ENCODE results near the gene FAM43A. TPM values are rescaled to one million over a fixed set of nuclear protein-coding genes. Genes with fewer than 3 reads are reported as not detected.

The FAM43A gene
- total and polyA plus RNA-seq, 10 of the 15 experiments (the other 5 are each of a cell fraction or from before 2014, with no cell fraction given), result 0.27 to 5.0 (median 1.1) TPM

DNA sequence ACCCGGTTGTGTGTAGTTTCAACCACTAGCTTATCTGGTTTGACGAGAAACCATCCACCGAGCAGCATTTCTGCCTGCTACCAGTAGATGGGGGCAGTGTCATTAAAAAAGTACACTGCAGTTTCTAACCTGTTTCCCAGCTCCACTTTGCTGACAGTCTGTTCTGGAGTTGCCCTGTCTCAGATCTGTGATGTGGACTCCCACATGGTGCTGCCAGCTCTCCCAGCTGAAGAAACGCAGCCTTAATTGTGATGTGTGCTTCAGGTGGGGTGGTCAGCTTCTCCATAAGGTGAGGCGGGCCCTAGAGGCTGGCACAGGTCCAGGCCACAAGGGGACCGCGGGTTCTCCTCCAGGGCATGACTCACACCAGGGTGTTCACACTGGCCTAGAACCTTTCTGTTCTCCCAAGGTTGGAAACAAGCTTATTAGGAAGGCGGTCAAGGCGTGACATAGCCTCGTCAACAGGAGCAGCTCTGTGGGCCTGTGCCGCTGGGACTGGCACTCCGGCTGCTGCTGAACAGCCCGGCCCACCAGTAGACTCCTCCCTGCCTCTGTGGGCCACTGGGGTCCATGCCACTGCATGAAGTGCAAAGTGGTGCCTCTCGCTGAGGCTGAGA lies 2.9 kb upstream of the FAM43A start (continued):
- TF ChIP-seq USF1 (IDR thresholded peaks at IDR 0.05; ENCODE audit: borderline replicate concordance, extremely low read length, insufficient read depth, low read depth, low read length), result no peak
- TF ChIP-seq YY1 (IDR thresholded peaks at IDR 0.05; ENCODE audit: low read depth, low read length), result peak; percentile 76
- no peak for TF ChIP-seq NFYA (IDR thresholded peaks at IDR 0.05; ENCODE audit: borderline replicate concordance, low read depth, low read length)
- 0 out of 2 replicates have a peak, but pooled peaks have one; percentile 22 for TF ChIP-seq DPF2 (IDR thresholded peaks at IDR 0.05)
- no peak for TF ChIP-seq IRF3 (IDR thresholded peaks at IDR 0.05)
- peak; percentile 76; the same call in 1 of the 2 replicates for TF ChIP-seq NBN (IDR thresholded peaks at IDR 0.05)
- no peak for TF ChIP-seq SPI1 (IDR thresholded peaks at IDR 0.05; ENCODE audit: borderline replicate concordance, insufficient read depth, low read depth, low read length)
- TF ChIP-seq, protein P1, sequence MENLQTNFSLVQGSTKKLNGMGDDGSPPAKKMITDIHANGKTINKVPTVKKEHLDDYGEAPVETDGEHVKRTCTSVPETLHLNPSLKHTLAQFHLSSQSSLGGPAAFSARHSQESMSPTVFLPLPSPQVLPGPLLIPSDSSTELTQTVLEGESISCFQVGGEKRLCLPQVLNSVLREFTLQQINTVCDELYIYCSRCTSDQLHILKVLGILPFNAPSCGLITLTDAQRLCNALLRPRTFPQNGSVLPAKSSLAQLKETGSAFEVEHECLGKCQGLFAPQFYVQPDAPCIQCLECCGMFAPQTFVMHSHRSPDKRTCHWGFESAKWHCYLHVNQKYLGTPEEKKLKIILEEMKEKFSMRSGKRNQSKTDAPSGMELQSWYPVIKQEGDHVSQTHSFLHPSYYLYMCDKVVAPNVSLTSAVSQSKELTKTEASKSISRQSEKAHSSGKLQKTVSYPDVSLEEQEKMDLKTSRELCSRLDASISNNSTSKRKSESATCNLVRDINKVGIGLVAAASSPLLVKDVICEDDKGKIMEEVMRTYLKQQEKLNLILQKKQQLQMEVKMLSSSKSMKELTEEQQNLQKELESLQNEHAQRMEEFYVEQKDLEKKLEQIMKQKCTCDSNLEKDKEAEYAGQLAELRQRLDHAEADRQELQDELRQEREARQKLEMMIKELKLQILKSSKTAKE (IDR thresholded peaks at IDR 0.05; ENCODE audit: low read depth, poor library complexity, severe bottlenecking), result peak; percentile 44
- TF ChIP-seq, protein P2, sequence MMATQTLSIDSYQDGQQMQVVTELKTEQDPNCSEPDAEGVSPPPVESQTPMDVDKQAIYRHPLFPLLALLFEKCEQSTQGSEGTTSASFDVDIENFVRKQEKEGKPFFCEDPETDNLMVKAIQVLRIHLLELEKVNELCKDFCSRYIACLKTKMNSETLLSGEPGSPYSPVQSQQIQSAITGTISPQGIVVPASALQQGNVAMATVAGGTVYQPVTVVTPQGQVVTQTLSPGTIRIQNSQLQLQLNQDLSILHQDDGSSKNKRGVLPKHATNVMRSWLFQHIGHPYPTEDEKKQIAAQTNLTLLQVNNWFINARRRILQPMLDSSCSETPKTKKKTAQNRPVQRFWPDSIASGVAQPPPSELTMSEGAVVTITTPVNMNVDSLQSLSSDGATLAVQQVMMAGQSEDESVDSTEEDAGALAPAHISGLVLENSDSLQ (IDR thresholded peaks at IDR 0.05), result no peak
- TF ChIP-seq TBL1XR1 (IDR thresholded peaks at IDR 0.05; ENCODE audit: low read depth, low read length), result no peak
- TF ChIP-seq IKZF1 (conservative IDR thresholded peaks at IDR 0.05), result peak; percentile 32
- TF ChIP-seq RB1 (IDR thresholded peaks at IDR 0.05; ENCODE audit: borderline replicate concordance), result peak; percentile 57; the same call in 1 of the 2 replicates
- TF ChIP-seq, protein P3, sequence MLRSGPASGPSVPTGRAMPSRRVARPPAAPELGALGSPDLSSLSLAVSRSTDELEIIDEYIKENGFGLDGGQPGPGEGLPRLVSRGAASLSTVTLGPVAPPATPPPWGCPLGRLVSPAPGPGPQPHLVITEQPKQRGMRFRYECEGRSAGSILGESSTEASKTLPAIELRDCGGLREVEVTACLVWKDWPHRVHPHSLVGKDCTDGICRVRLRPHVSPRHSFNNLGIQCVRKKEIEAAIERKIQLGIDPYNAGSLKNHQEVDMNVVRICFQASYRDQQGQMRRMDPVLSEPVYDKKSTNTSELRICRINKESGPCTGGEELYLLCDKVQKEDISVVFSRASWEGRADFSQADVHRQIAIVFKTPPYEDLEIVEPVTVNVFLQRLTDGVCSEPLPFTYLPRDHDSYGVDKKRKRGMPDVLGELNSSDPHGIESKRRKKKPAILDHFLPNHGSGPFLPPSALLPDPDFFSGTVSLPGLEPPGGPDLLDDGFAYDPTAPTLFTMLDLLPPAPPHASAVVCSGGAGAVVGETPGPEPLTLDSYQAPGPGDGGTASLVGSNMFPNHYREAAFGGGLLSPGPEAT (IDR thresholded peaks at IDR 0.05; ENCODE audit: low read depth), result peak; percentile 51; the same call in 1 of the 2 replicates
- no peak for TF ChIP-seq ZBED1 (IDR thresholded peaks at IDR 0.05; ENCODE audit: borderline replicate concordance)
- TF ChIP-seq E4F1 (IDR thresholded peaks at IDR 0.05; ENCODE audit: borderline replicate concordance, partially characterized antibody), result no peak
- TF ChIP-seq MAX (IDR thresholded peaks at IDR 0.05; ENCODE audit: low read depth, low read length), result no peak
- no peak for TF ChIP-seq POLR2AphosphoS5 (IDR thresholded peaks at IDR 0.05; ENCODE audit: low read length)
- TF ChIP-seq ETV6 (conservative IDR thresholded peaks at IDR 0.05 in 1 of 2, IDR thresholded peaks at IDR 0.05 in 1 of 2; ENCODE audit: borderline replicate concordance in 1 of 2, low read depth in 1 of 2), result no peak
- no peak for TF ChIP-seq EZH2 (IDR thresholded peaks at IDR 0.05; ENCODE audit: borderline replicate concordance, control insufficient read depth, low read depth, low read length)
- TF ChIP-seq SREBF1 (IDR thresholded peaks at IDR 0.05; ENCODE audit: low read length), result no peak

All from GM12878 (cell line).